GM19452 (cell line): Measurements from ENCODE around the gene NUCB2.
"Not testable (repeated sequence)": the region's sequence is repeated elsewhere in the genome, so short reads cannot be mapped to it uniquely, and the experiment has no call there.

ENCODE experiments used
- ATAC-seq: cut with Tn5 transposase; IDR thresholded peaks from one replicate; pipeline ENCODE4 v1.9.1; 2021; ENCODE audit not compliant: unreplicated experiment

NUCB2 gene

GRCh38 chr11:17276236-17277023, at the start of gene NUCB2:
Gene NUCB2, plus strand, starts transcription at chr11:17276739. Its CDS starts 18,585 bp downstream, at chr11:17295324.
- ATAC-seq = peak; percentile 99

GRCh38 chr11:17228186-17228925, 48.2 kb upstream of the NUCB2 start:
- not testable (repeated sequence) for ATAC-seq

- no peak for ATAC-seq
Observed at GRCh38 chr11:17229481-17230152, 46.9 kb upstream of the NUCB2 start.

GRCh38 chr11:17230867-17231851, 45.4 kb upstream of the NUCB2 start:
- peak; percentile 93 for ATAC-seq

GRCh38 chr11:17233101-17233500, 43.4 kb upstream of the NUCB2 start:
- ATAC-seq = no peak

GRCh38 chr11:17238377-17238776, 38.2 kb upstream of the NUCB2 start:
- ATAC-seq = no peak

GRCh38 chr11:17239927-17240326, 36.6 kb upstream of the NUCB2 start:
- not testable (repeated sequence) for ATAC-seq

- no peak for ATAC-seq
Observed at GRCh38 chr11:17240780-17241179, 35.8 kb upstream of the NUCB2 start.

GRCh38 chr11:17242954-17243353, 33.6 kb upstream of the NUCB2 start:
- ATAC-seq = not testable (repeated sequence)

- ATAC-seq = peak; percentile 95
Observed at GRCh38 chr11:17244046-17244445, 32.5 kb upstream of the NUCB2 start.

GRCh38 chr11:17250561-17251350, 25.8 kb upstream of the NUCB2 start:
- ATAC-seq = no peak

- no peak for ATAC-seq
Observed at GRCh38 chr11:17252704-17253103, 23.8 kb upstream of the NUCB2 start.

- no peak for ATAC-seq
Observed at GRCh38 chr11:17256512-17256911, 20.0 kb upstream of the NUCB2 start.

- ATAC-seq = no peak
Observed at GRCh38 chr11:17257196-17257595, 19.3 kb upstream of the NUCB2 start.

- ATAC-seq = no peak
Observed at GRCh38 chr11:17258670-17259069, 17.9 kb upstream of the NUCB2 start.

- no peak for ATAC-seq
Observed at GRCh38 chr11:17259519-17259918, 17.0 kb upstream of the NUCB2 start.

- no peak for ATAC-seq
Observed at GRCh38 chr11:17260020-17260419, 16.5 kb upstream of the NUCB2 start.

GRCh38 chr11:17263769-17264168, 12.8 kb upstream of the NUCB2 start:
- no peak for ATAC-seq

- no peak for ATAC-seq
Observed at GRCh38 chr11:17266781-17267180, 9.8 kb upstream of the NUCB2 start.

- ATAC-seq = no peak
Observed at GRCh38 chr11:17267576-17267975, 9.0 kb upstream of the NUCB2 start.
